ENCODE data around the gene RPL11. TPM values are rescaled to one million over a fixed set of nuclear protein-coding genes. Genes with fewer than 3 reads are reported as not detected.
"Not testable (repeated sequence)": the region's sequence is repeated elsewhere in the genome, so short reads cannot be mapped to it uniquely, and the experiment has no call there.

Gene RPL11
- total RNA-seq, 1 experiment from 2014 or later = 1,441 TPM

- DNase-seq = no peak
- Histone ChIP-seq H3K79me2 (ENCODE audit: low read length) (no peaks in the 10 kb centered on the region), H3K9me2 (replicated peaks; ENCODE audit: low read length) (no peaks in the 10 kb centered on the region), H3K4me1 (ENCODE audit: insufficient read depth, low read length) (no peaks in the 10 kb centered on the region), H3K27ac (ENCODE audit: low read length) (no peak overlapping the region), H3K27me3 (ENCODE audit: low read length) (no peaks in the 10 kb centered on the region), H3K9ac (ENCODE audit: low read length) (no peak overlapping the region), H3K4me2 (ENCODE audit: low read length) (no peak overlapping the region), H3K4me3 (ENCODE audit: low read length) (no peak overlapping the region), H4K20me1 (ENCODE audit: low read length) (no peaks in the 10 kb centered on the region), H3K9me3 (ENCODE audit: low read length) (no peaks in the 10 kb centered on the region), H2AFZ (ENCODE audit: low read length) (no peak overlapping the region), H3F3A (ENCODE audit: low read length, unreplicated experiment) (no peaks in the 10 kb centered on the region), H3K36me3 (ENCODE audit: low read depth, low read length) (no peaks in the 10 kb centered on the region)
- ChIA-PET POLR2A (ENCODE audit: unreplicated experiment) (no interaction called here), CTCF (no interaction called here)
- no peak for TF ChIP-seq EZH2 (IDR thresholded peaks at IDR 0.05; ENCODE audit: low read length, unreplicated experiment)
- no peak for TF ChIP-seq EZH2phosphoT487 (IDR thresholded peaks at IDR 0.05; ENCODE audit: borderline replicate concordance, low read length)
- no peak for TF ChIP-seq CTCF (conservative IDR thresholded peaks at IDR 0.05; ENCODE audit: low read depth, low read length)
- ATAC-seq = no peak
- no TSS peak for BruUV-seq (replicated peaks)
- intact Hi-C loops (cut with micrococcal nuclease) = no loop called here
Measured at GRCh38 chr1:23646541-23646940, 45.1 kb upstream of the RPL11 start.

DNA sequence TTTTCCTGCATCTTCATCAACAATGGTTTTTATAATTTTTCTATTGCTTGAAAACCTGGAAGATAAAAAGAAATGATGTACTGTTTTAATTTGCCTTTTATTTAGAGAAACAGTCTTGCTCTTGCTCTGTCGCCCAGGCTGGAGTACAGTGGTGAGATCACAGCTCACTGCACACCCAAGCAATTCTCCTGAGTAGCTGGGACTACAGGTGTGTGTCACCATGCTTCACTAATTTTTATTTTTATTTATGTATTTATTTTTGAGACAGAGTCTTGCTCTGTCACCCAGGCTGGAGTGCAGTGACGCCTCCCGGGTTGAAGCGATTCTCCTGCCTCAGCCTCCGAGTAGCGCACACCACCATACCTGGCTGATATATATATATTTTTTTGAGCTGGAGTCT is 43.0 kb upstream of the RPL11 start:
- H3K9me2 ChIP-seq (replicated peaks; ENCODE audit: low read length) = no peaks in the 10 kb centered on the region
- no peaks in the 10 kb centered on the region for H4K20me1 ChIP-seq (ENCODE audit: low read length)
- no peak overlapping the region for H3K27ac ChIP-seq (ENCODE audit: low read length)
- no peaks in the 10 kb centered on the region for H3K9me3 ChIP-seq (ENCODE audit: low read length)
- POLR2A ChIA-PET (ENCODE audit: unreplicated experiment) = interaction anchor here (0.6 kb wide), 1 partner anchor 502 kb away, joined by 15 read pairs; no protein-coding TSS in a partner anchor
- H3K4me1 ChIP-seq (ENCODE audit: insufficient read depth, low read length) = no peaks in the 10 kb centered on the region
- H3K27me3 ChIP-seq (ENCODE audit: low read length) = no peaks in the 10 kb centered on the region
- H3K4me3 ChIP-seq (ENCODE audit: low read length) = no peak overlapping the region
- H3K4me2 ChIP-seq (ENCODE audit: low read length) = no peak overlapping the region
- ATAC-seq (no peak), DNase-seq (no peak)
- CTCF ChIA-PET = no interaction called here
- H3K36me3 ChIP-seq (ENCODE audit: low read depth, low read length) = no peaks in the 10 kb centered on the region
- no TSS peak for BruUV-seq (replicated peaks)
- no peak overlapping the region for H3K9ac ChIP-seq (ENCODE audit: low read length)
- intact Hi-C loops (cut with micrococcal nuclease) = no loop called here
- H3F3A ChIP-seq (ENCODE audit: low read length, unreplicated experiment) = no peaks in the 10 kb centered on the region
- H3K79me2 ChIP-seq (ENCODE audit: low read length) = no peaks in the 10 kb centered on the region
- TF ChIP-seq CTCF (conservative IDR thresholded peaks at IDR 0.05; ENCODE audit: low read depth, low read length) (no peak), EZH2phosphoT487 (IDR thresholded peaks at IDR 0.05; ENCODE audit: borderline replicate concordance, low read length) (no peak), EZH2 (IDR thresholded peaks at IDR 0.05; ENCODE audit: low read length, unreplicated experiment) (no peak)
- H2AFZ ChIP-seq (ENCODE audit: low read length) = no peak overlapping the region

DNA sequence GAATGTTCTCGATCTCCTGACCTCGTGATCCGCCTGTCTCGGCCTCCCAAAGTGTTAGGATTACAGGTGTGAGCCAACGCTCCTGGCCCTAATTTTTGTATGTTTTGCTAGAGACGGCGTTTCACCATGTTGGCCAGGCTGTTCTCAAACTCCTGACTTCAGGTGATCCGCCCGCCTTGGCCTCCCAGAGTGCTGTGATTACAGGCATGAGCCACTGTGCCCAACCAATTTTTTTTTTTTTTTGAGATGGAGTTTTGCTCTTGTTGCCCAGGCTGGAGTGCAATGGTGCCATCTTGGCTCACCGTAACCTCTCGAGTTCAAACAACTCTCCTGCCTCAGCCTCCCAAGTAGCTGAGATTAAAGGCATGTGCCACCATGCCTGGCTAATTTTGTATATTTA is 42.4 kb upstream of the RPL11 start:
- ATAC-seq; H2AFZ ChIP-seq (ENCODE audit: low read length); H4K20me1 ChIP-seq (ENCODE audit: low read length); H3K9me3 ChIP-seq (ENCODE audit: low read length); H3K4me2 ChIP-seq (ENCODE audit: low read length); BruUV-seq (replicated peaks); DNase-seq; H3K27ac ChIP-seq (ENCODE audit: low read length); H3K79me2 ChIP-seq (ENCODE audit: low read length); H3K4me1 ChIP-seq (ENCODE audit: insufficient read depth, low read length); H3K9ac ChIP-seq (ENCODE audit: low read length); H3K27me3 ChIP-seq (ENCODE audit: low read length); intact Hi-C loops (cut with micrococcal nuclease); CTCF ChIA-PET; H3F3A ChIP-seq (ENCODE audit: low read length, unreplicated experiment); POLR2A ChIA-PET (ENCODE audit: unreplicated experiment); H3K4me3 ChIP-seq (ENCODE audit: low read length); H3K36me3 ChIP-seq (ENCODE audit: low read depth, low read length); H3K9me2 ChIP-seq (replicated peaks; ENCODE audit: low read length): not testable (repeated sequence)

Data from PC-3 (cell line).